Stimulated activated CD8-positive, alpha-beta memory T cell treated with anti-CD3 and anti-CD28 coated beads, Interleukin-2, amount 100 ng/mL, for 1 hour (primary cell): Measurements from ENCODE around the gene PDE2A.

Experiments
- DNase-seq, 2 donors: peaks; one replicate each; pipeline ENCODE4 v3.0.0-alpha.2; 2020; ENCODE audit warnings: low read depth in 2 of 2

PDE2A gene

GRCh38 chr11:72548463-72548862 lies 125.8 kb downstream of the PDE2A start:
- no peak for DNase-seq

- DNase-seq = no peak
Measured at GRCh38 chr11:72546866-72547265, 127.4 kb downstream of the PDE2A start.

- DNase-seq = no peak
Measured at GRCh38 chr11:72544589-72544988, 129.6 kb downstream of the PDE2A start.

DNA sequence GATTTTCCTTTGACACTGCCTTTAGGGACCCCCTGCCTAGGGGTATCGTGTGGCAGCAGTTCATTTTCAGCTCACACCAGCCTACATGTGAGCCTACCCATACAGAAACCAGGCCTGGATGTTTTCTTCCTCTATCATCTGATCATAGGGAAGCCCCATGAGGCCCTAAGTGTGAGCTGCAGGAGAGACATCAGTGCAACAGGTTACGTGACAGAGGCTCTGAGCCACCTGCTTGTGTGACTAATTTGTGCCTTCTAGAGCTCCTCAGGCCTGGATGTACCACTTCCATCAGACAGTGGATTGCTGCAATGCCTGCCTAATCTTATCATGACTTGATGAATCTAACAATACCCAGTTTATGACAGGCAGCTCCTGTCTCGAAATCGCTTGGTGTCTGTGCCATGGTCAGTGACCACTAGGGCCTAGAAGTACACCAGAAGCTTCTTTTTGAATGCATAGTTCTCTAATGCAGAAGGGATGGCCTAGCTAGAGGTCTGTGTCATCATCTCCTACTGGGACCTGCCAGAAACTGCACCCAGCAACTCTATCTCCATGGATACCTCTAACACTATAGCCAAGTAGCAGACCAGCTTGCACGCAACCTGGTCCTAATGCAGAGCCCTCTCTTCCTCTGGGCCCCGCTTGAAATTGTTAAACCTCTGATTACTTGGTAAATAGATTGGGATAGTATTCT lies 130.2 kb downstream of the PDE2A start:
- no peak for DNase-seq

DNA sequence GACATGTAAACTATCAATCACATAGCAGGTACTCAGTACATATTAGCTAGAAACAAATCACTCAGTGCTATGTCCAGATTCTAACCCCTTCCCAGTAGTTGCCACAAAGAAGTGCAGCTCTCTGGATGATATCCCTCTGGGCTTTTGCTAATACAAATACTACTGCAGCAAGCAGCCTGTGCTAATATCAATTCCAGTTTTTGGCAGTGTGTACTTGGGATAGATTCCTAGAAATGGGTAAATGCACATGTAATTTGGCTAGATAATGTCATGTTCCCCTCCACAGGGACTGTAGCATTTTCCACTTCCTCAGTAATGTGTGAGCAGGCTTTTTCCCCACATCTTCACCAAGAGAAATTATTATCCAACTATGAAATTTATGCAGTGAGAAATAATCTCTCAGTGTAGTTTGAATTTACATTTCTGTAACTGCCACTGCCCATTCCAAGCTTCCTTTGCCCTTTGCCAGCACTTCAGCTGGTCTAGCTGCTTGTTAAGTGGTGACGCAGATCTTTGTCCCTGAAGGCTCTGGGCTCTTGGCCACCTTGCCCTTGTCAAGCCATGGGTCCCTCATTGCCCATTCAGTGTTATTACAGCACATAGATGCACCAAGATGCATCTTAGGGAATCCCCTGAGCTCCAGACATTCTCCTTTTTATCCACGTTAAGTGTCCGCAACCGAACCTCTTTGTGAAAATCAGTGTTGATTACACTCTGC lies 132.8 kb downstream of the PDE2A start:
- no peak for DNase-seq

GRCh38 chr11:72537051-72537450 lies 137.2 kb downstream of the PDE2A start:
- DNase-seq = no peak

- no peak for DNase-seq
Measured at GRCh38 chr11:72535194-72535547, 139.1 kb downstream of the PDE2A start.

GRCh38 chr11:72534371-72535193 lies 139.6 kb downstream of the PDE2A start:
- DNase-seq = no peak

- no peak for DNase-seq
Measured at GRCh38 chr11:72529068-72529467, 145.2 kb downstream of the PDE2A start.

DNA sequence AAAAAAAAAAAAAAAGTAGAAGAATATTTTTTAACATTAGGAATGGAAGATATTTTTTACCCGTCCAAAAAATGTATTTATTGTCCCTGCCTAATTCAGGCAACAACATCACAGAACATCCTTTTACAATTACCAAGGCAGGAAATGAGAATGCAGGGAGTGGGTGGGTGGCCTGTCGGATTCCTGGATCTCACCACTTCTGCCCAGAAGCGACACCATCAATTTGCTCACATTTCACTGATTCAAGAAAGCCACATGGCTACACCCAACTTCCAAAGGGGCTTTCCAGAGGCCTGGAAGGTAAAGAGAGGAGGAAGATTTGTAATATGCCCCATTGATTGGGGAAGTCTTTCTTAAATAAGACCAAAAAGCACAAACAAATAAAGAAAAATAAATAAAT lies 146.1 kb downstream of the PDE2A start:
- no peak for DNase-seq
